ENCODE results near the gene OR1E1.

DNA sequence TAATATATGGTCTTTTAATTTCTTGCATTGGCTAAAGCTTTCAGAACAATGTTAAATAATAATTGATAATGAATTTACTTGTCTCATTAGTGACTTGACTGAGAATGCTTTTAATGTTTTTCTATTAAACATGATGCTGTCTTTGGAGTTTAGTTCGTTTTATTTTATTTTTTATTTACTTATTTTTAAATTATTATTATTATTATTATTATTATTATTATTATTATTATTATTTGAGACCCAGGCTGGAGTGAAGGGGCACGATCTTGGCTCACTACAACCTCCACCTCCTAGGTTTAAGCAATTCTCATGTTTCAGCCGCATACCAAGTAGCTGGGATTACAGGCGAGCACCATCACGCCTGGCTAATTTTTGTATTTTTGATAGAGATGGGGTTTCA is 17.4 kb upstream of the OR1E1 start:
- TF ChIP-seq, protein P1, sequence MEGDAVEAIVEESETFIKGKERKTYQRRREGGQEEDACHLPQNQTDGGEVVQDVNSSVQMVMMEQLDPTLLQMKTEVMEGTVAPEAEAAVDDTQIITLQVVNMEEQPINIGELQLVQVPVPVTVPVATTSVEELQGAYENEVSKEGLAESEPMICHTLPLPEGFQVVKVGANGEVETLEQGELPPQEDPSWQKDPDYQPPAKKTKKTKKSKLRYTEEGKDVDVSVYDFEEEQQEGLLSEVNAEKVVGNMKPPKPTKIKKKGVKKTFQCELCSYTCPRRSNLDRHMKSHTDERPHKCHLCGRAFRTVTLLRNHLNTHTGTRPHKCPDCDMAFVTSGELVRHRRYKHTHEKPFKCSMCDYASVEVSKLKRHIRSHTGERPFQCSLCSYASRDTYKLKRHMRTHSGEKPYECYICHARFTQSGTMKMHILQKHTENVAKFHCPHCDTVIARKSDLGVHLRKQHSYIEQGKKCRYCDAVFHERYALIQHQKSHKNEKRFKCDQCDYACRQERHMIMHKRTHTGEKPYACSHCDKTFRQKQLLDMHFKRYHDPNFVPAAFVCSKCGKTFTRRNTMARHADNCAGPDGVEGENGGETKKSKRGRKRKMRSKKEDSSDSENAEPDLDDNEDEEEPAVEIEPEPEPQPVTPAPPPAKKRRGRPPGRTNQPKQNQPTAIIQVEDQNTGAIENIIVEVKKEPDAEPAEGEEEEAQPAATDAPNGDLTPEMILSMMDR (IDR thresholded peaks at IDR 0.05; ENCODE audit: low read depth, low read length, poor library complexity, severe bottlenecking) = no peak
- no peak for TF ChIP-seq EZH2phosphoT487 (IDR thresholded peaks at IDR 0.05; ENCODE audit: borderline replicate concordance, low read length)

Data from DOHH2 (cell line).